Neuron (in vitro differentiated cells): ENCODE measurements around the gene AKAP6.
A peak's percentile ranks its signal among the peaks of the same experiment; 100 is the strongest.

Source experiments
- H2AFZ ChIP-seq: one replicate; pipeline ENCODE4 v1.6.1; 2013; ENCODE audit warnings: low read depth, mild to moderate bottlenecking, inconsistent platforms, low read length, moderate library complexity
- H3K27me3 ChIP-seq: one replicate; pipeline ENCODE4 v1.6.1; 2013; ENCODE audit warnings: low read length; ENCODE audit not compliant: insufficient read depth
- H3K36me3 ChIP-seq: one replicate; pipeline ENCODE4 v1.6.1; 2013; ENCODE audit warnings: low read length; ENCODE audit not compliant: insufficient read depth
- H3K4me1 ChIP-seq: one replicate; pipeline ENCODE4 v1.6.1; 2013; ENCODE audit warnings: low read length; ENCODE audit not compliant: insufficient read depth
- H3K4me3 ChIP-seq: 2 replicates; pipeline ENCODE4 v1.5.1; 2013; ENCODE audit warnings: mild to moderate bottlenecking, low read length, moderate library complexity
- H3K9me3 ChIP-seq: one replicate; pipeline ENCODE4 v1.6.1; 2013; ENCODE audit warnings: low read length

The AKAP6 gene

GRCh38 chr14:32697704-32698103 lies 368.6 kb downstream of the AKAP6 start:
- Histone ChIP-seq H3K4me3 (no peak overlapping the region), H3K4me1 (peaks cover 42% of the 10 kb centered on the region), H2AFZ (no peak overlapping the region)

GRCh38 chr14:32698831-32699230 lies 369.7 kb downstream of the AKAP6 start:
- Histone ChIP-seq H3K9me3 (no peaks in the 10 kb centered on the region), H3K36me3 (no peaks in the 10 kb centered on the region), H3K4me1 (peaks cover 44% of the 10 kb centered on the region)

More at GRCh38 chr14:32697704-32698103, 368.6 kb downstream of the AKAP6 start:
- Histone ChIP-seq H3K27me3 (no peaks in the 10 kb centered on the region), H3K9me3 (no peaks in the 10 kb centered on the region), H3K36me3 (no peaks in the 10 kb centered on the region)

GRCh38 chr14:32701475-32701874 lies 372.4 kb downstream of the AKAP6 start:
- H2AFZ ChIP-seq, result no peak overlapping the region
- H3K36me3 ChIP-seq, result no peaks in the 10 kb centered on the region
- peaks cover 32% of the 10 kb centered on the region for H3K4me1 ChIP-seq
- H3K27me3 ChIP-seq, result no peaks in the 10 kb centered on the region
- no peak overlapping the region for H3K4me3 ChIP-seq
- H3K9me3 ChIP-seq, result peaks cover 2% of the 10 kb centered on the region

More at GRCh38 chr14:32698831-32699230, 369.7 kb downstream of the AKAP6 start:
- Histone ChIP-seq H2AFZ (no peak overlapping the region), H3K4me3 (no peak overlapping the region), H3K27me3 (no peaks in the 10 kb centered on the region)

GRCh38 chr14:32702088-32702487 lies 373.0 kb downstream of the AKAP6 start:
- Histone ChIP-seq H3K36me3 (no peaks in the 10 kb centered on the region), H3K4me1 (peaks cover 27% of the 10 kb centered on the region), H2AFZ (no peak overlapping the region), H3K27me3 (no peaks in the 10 kb centered on the region), H3K9me3 (peaks cover 2% of the 10 kb centered on the region), H3K4me3 (no peak overlapping the region)

GRCh38 chr14:32702562-32702961 lies 373.5 kb downstream of the AKAP6 start:
- H3K4me3 ChIP-seq, result peak overlapping the region; percentile 21
- no peaks in the 10 kb centered on the region for H3K36me3 ChIP-seq
- peaks cover 22% of the 10 kb centered on the region for H3K4me1 ChIP-seq

GRCh38 chr14:32703183-32703621 lies 374.1 kb downstream of the AKAP6 start:
- H3K36me3 ChIP-seq, result no peaks in the 10 kb centered on the region
- no peak overlapping the region for H2AFZ ChIP-seq
- peaks cover 2% of the 10 kb centered on the region for H3K9me3 ChIP-seq
- no peaks in the 10 kb centered on the region for H3K27me3 ChIP-seq
- H3K4me1 ChIP-seq, result peaks cover 19% of the 10 kb centered on the region
- H3K4me3 ChIP-seq, result peak overlapping the region; percentile 21

More at GRCh38 chr14:32702562-32702961, 373.5 kb downstream of the AKAP6 start:
- Histone ChIP-seq H2AFZ (no peak overlapping the region), H3K9me3 (peaks cover 2% of the 10 kb centered on the region), H3K27me3 (no peaks in the 10 kb centered on the region)

GRCh38 chr14:32706721-32707519 lies 377.8 kb downstream of the AKAP6 start:
- H3K4me1 ChIP-seq, result peaks cover 47% of the 10 kb centered on the region

GRCh38 chr14:32707742-32708500 lies 378.8 kb downstream of the AKAP6 start:
- H3K9me3 ChIP-seq, result peaks cover 2% of the 10 kb centered on the region
- no peak overlapping the region for H3K4me3 ChIP-seq
- no peaks in the 10 kb centered on the region for H3K27me3 ChIP-seq
- peaks cover 42% of the 10 kb centered on the region for H3K4me1 ChIP-seq
- no peak overlapping the region for H2AFZ ChIP-seq
- H3K36me3 ChIP-seq, result no peaks in the 10 kb centered on the region

More at GRCh38 chr14:32706721-32707519, 377.8 kb downstream of the AKAP6 start:
- no peaks in the 10 kb centered on the region for H3K27me3 ChIP-seq
- no peak overlapping the region for H2AFZ ChIP-seq
- no peaks in the 10 kb centered on the region for H3K36me3 ChIP-seq
- peaks cover 2% of the 10 kb centered on the region for H3K9me3 ChIP-seq
- H3K4me3 ChIP-seq, result no peak overlapping the region

- no peak overlapping the region for H2AFZ ChIP-seq
- peaks cover 32% of the 10 kb centered on the region for H3K4me1 ChIP-seq
- no peaks in the 10 kb centered on the region for H3K36me3 ChIP-seq
- peaks cover 2% of the 10 kb centered on the region for H3K9me3 ChIP-seq
- no peak overlapping the region for H3K4me3 ChIP-seq
- no peaks in the 10 kb centered on the region for H3K27me3 ChIP-seq
Observed at GRCh38 chr14:32709027-32709426, 379.9 kb downstream of the AKAP6 start.

- Histone ChIP-seq H3K9me3 (peaks cover 2% of the 10 kb centered on the region), H2AFZ (no peak overlapping the region), H3K27me3 (no peaks in the 10 kb centered on the region), H3K36me3 (no peaks in the 10 kb centered on the region), H3K4me1 (peaks cover 32% of the 10 kb centered on the region), H3K4me3 (no peak overlapping the region)
Observed at GRCh38 chr14:32710231-32710671, 381.2 kb downstream of the AKAP6 start.

GRCh38 chr14:32710731-32711680 lies 381.9 kb downstream of the AKAP6 start:
- Histone ChIP-seq H3K4me3 (no peak overlapping the region), H3K27me3 (no peaks in the 10 kb centered on the region), H3K4me1 (peaks cover 32% of the 10 kb centered on the region)

GRCh38 chr14:32713856-32714255 lies 384.8 kb downstream of the AKAP6 start:
- Histone ChIP-seq H3K4me1 (peaks cover 50% of the 10 kb centered on the region), H3K36me3 (no peaks in the 10 kb centered on the region), H3K27me3 (no peaks in the 10 kb centered on the region), H3K4me3 (no peak overlapping the region), H2AFZ (no peak overlapping the region), H3K9me3 (no peaks in the 10 kb centered on the region)

More at GRCh38 chr14:32710731-32711680, 381.9 kb downstream of the AKAP6 start:
- H3K36me3 ChIP-seq, result no peaks in the 10 kb centered on the region
- H3K9me3 ChIP-seq, result no peaks in the 10 kb centered on the region
- H2AFZ ChIP-seq, result no peak overlapping the region
